Right lobe of liver (tissue), 6 donors: Measurements from ENCODE around the gene TBC1D2. TPM values are rescaled to one million over a fixed set of nuclear protein-coding genes. Genes with fewer than 3 reads are reported as not detected.

ENCODE experiments used
- ATAC-seq, 4 donors: fragments of 200-7000 bp; cut with Tn5 transposase; one replicate each; pipeline ENCODE4 v1.9.1; 2020; ENCODE audit warnings: mild to moderate bottlenecking in 4 of 4, moderate library complexity in 4 of 4
- DNase-seq, 3 donors: peaks; one replicate each; pipeline ENCODE4 v3.0.0-alpha.2; 2020
- H3K27ac ChIP-seq, 3 donors: fragments of 200-600 bp; one replicate each; pipeline ENCODE4 v1.8.0; 2022
- H3K27me3 ChIP-seq, 2 donors: fragments of 200-600 bp; one replicate each; pipeline ENCODE4 v1.8.0; 2022
- H3K36me3 ChIP-seq, 4 donors: fragments of 200-600 bp; sonication (generic) in 1 of 4; one replicate each; pipeline versions ENCODE4 v1.5.1 to v1.8.0; 2017 to 2022; ENCODE audit warnings: control low read depth in 1 of 4
- H3K4me1 ChIP-seq, 4 donors: fragments of 200-600 bp; sonication (generic) in 1 of 4; one replicate each; pipeline versions ENCODE4 v1.5.1 to v1.8.0; 2017 to 2022; ENCODE audit warnings: control low read depth in 1 of 4
- H3K4me3 ChIP-seq, 3 donors: fragments of 200-600 bp; one replicate each; pipeline ENCODE4 v1.8.0; 2022
- H3K9me3 ChIP-seq, 4 donors: fragments of 200-600 bp; sonication (generic) in 1 of 4; one replicate each; pipeline versions ENCODE4 v1.5.1 to v1.8.0; 2017 to 2022; ENCODE audit warnings: control low read depth in 1 of 4
- CTCF ChIP-seq, 4 donors: fragments of 200-600 bp in 3 of 4; fragments of 450-650 bp in 1 of 4; IDR thresholded peaks; one replicate each; pipeline versions ENCODE4 v1.5.1 to v1.8.0; 2016 to 2022; ENCODE audit warnings: antibody characterized with exemption in 4 of 4, mild to moderate bottlenecking in 2 of 4
- POLR2A ChIP-seq: fragments of 450-650 bp; IDR thresholded peaks from one replicate; pipeline ENCODE4 v1.6.1; 2017; ENCODE audit warnings: antibody characterized with exemption, mild to moderate bottlenecking
- WGBS: methylation state at CpG from one replicate; pipeline ENCODE4 v1.1.6; 2018; ENCODE audit warnings: low coverage, low lambda C conversion rate; ENCODE audit not compliant: insufficient coverage; ENCODE audit errors: missing lambda C conversion rate; 5-methylcytosine and 5-hydroxymethylcytosine counted together
- intact Hi-C, 2 donors: fragments of 100-400 bp; cut with DNase I; formaldehyde crosslinking; loops; one replicate each; pipeline versions ENCODE4 v1.11.2 to v1.14.1; 2022
- total RNA-seq, 6 experiments: library from RNA; depleted of rRNA in 2 of 6; stranded (reverse); fragments of >200 nt in 2 of 6; fragmentation: NEBNext Ultra II Directional in 3 of 6; extraction: Animal tissue kit (Norgen Biotek cat#: 25700) in 3 of 6; gene quantifications; one replicate each; pipeline versions ENCODE4 v1.1.0 to v1.2.4, GENCODE V29; 2016 to 2023
- donor health status: DM: no; HTN: yes; CAD: no.
- donor health status: DM: no; HTN: no; CAD: no.
- donor health status: DM: no; HTN: no; CAD: no.
- donor health status: DM: no; HTN: yes; CAD: no.
- donor health status: DM: no; HTN: yes; CAD: no.

The TBC1D2 gene
- total RNA-seq, 6 experiments from 2014 or later, result 5.1 to 17.5 (median 9.7) TPM

GRCh38 chr9:98248737-98249474 lies 6.5 kb downstream of the TBC1D2 start:
- Histone ChIP-seq H3K27me3 (no peaks in the 10 kb centered on the region), H3K36me3 (no peaks in the 10 kb centered on the region), H3K4me1 (no peaks in the 10 kb centered on the region), H3K9me3 (no peaks in the 10 kb centered on the region), H3K4me3 (no peak overlapping the region), H3K27ac (peak overlapping the region in 2 of 3 donors; percentile 51 to 60)
- TF ChIP-seq POLR2A (no peak), CTCF (IDR thresholded peaks at IDR 0.05) (no peak)
- DNase-seq (peak; percentile 65 to 78 (median 68)), ATAC-seq (peak; percentile 57 to 71 (median 67))
- 56% methylated on average over 12 of the region's 16 CpGs for WGBS
- intact Hi-C loops, result no loop called here

- no peaks in the 10 kb centered on the region for H3K4me1 ChIP-seq
- H3K27me3 ChIP-seq, result no peaks in the 10 kb centered on the region
- no peak for DNase-seq
- peak overlapping the region in 2 of 3 donors; percentile 51 to 60 for H3K27ac ChIP-seq
- H3K4me3 ChIP-seq, result no peak overlapping the region
- intact Hi-C loops, result no loop called here
- H3K36me3 ChIP-seq, result peaks cover 0 to 3% (median 0%) of the 10 kb centered on the region in 4 donors
- H3K9me3 ChIP-seq, result no peaks in the 10 kb centered on the region
- no peak for TF ChIP-seq POLR2A
- TF ChIP-seq CTCF (IDR thresholded peaks at IDR 0.05), result no peak
- peak in 3 of 4 donors; percentile 22 to 28 (median 23) for ATAC-seq
- WGBS, result 36% methylated on average over 3 of the region's 8 CpGs
Observed at GRCh38 chr9:98247831-98248657, 7.4 kb downstream of the TBC1D2 start.

- no peaks in the 10 kb centered on the region for H3K9me3 ChIP-seq
- intact Hi-C loops, result no loop called here
- H3K36me3 ChIP-seq, result peaks cover 0 to 3% (median 0%) of the 10 kb centered on the region in 4 donors
- no peaks in the 10 kb centered on the region for H3K4me1 ChIP-seq
- no peak for TF ChIP-seq CTCF (IDR thresholded peaks at IDR 0.05)
- TF ChIP-seq POLR2A, result no peak
- no peak for DNase-seq
- no peak overlapping the region for H3K27ac ChIP-seq
- H3K4me3 ChIP-seq, result no peak overlapping the region
- ATAC-seq, result no peak
- 100% methylated on average over 3 of the region's 3 CpGs for WGBS
- no peaks in the 10 kb centered on the region for H3K27me3 ChIP-seq
Observed at GRCh38 chr9:98242426-98242825, 13.0 kb downstream of the TBC1D2 start.

- Histone ChIP-seq H3K9me3 (no peaks in the 10 kb centered on the region), H3K4me3 (no peak overlapping the region), H3K4me1 (peaks cover 0 to 4% (median 0%) of the 10 kb centered on the region in 4 donors), H3K27ac (no peak overlapping the region), H3K27me3 (no peaks in the 10 kb centered on the region), H3K36me3 (peaks cover 0 to 3% (median under 1%) of the 10 kb centered on the region in 4 donors)
- 92% methylated on average over 7 of the region's 8 CpGs for WGBS
- intact Hi-C loops, result no loop called here
- DNase-seq, result no peak
- no peak for TF ChIP-seq CTCF (IDR thresholded peaks at IDR 0.05)
- no peak for TF ChIP-seq POLR2A
- ATAC-seq, result peak in 3 of 4 donors; percentile 28 to 50 (median 48)
Observed at GRCh38 chr9:98241357-98242300, 13.8 kb downstream of the TBC1D2 start.
